Stimulated activated CD4-positive, alpha-beta T cell treated with anti-CD3 and anti-CD28 coated beads, Interleukin-15, amount 100 ng/mL, for 24 hours (primary cell): Measurements from ENCODE around the gene SRRM3.
"Not testable (repeated sequence)": the region's sequence is repeated elsewhere in the genome, so short reads cannot be mapped to it uniquely, and the experiment has no call there.

ENCODE experiments used
- DNase-seq: peaks from one replicate; pipeline ENCODE4 v3.0.0-alpha.2; 2020

The SRRM3 gene

DNA sequence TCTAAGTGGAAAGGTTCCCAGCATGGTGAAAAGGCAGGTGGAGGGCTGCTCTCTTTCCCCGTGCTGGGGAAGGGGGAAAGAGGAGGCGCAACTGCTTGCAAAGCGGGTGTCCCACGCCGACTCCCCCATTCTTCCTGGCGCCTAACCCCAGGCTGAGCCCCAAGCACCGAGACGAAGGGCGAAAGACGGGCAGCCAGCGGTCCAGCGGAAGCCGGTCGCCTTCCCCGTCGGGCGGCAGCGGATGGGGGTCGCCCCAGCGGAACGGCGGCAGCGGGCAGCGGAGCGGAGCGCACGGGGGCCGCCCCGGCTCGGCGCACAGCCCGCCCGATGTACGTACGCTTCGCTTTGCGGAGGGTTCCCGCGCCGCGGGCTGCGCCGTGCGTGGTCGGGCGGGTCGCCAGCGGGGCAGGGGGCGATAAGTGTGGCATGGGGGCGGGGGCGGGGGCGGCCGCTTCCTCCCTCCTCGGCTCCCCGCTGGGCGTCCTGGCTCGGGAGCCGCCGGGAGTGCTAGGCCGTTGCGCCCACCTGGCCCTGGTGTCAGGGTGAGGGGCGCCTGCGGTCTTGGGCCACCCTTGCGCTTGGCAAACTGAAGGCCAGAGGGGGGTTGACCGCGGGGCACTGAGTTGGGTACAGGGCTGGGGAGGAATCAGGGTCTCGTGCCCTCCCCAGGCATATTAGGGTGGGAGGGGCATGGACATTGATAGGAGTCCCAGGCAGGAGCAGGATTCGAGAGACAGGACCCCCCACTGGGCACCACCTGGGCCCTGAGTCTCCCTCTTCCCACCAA is 65.6 kb downstream of the SRRM3 start:
- peak; percentile 20 for DNase-seq

DNA sequence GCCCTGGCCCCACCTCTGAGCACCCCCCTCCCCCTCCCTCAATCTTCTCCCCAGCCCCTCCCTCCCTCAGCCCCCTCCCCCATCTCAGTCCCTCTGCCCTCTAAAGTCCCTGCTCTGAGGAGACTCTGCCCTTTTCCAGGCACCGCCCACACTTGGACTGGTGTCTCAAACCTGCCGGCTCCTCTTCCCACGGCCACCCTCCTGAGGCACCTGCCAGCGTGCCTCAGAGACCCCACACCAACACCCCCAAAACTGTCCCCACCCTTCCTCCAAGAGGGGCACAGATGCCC is 66.1 kb downstream of the SRRM3 start:
- no peak for DNase-seq

DNA sequence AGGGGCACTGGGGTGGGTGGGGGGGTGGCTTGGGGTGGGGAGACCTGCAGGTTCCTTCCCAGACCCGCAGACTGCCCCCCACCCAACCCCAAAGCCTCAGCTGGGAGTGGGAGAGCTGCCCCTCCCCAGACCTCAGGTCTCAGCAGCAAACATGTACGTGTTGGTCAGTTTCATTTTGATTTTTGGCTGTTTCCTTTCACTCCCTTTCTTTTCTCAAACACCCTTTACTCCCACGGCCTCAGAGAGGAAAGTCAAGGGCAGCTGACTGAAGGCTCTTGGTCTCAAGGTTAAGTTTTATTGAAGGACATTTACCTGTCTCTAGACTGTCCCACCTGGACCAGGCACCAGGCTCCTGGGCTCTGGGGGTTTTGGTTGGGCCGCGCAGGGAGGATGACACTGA is 66.7 kb downstream of the SRRM3 start:
- no peak for DNase-seq

DNA sequence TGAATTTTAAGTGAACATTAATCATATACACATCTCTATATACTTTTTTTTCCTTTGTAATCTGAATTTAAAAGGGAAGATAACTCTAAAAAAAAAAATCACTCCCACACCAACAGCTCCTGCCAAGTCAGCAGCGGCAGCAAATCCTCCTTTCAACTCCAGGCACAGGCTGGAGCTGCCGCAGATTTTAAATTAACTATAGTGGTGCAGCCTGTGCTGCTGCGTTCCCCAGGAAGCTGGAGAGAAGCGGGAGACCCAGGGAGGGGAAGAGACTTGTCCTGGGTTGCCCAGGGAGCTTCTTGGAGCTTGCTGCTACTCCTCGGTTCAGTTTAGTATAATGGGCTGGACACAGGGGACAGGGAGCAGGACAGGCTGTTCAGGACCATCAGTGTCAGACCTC is 68.2 kb downstream of the SRRM3 start:
- no peak for DNase-seq

DNA sequence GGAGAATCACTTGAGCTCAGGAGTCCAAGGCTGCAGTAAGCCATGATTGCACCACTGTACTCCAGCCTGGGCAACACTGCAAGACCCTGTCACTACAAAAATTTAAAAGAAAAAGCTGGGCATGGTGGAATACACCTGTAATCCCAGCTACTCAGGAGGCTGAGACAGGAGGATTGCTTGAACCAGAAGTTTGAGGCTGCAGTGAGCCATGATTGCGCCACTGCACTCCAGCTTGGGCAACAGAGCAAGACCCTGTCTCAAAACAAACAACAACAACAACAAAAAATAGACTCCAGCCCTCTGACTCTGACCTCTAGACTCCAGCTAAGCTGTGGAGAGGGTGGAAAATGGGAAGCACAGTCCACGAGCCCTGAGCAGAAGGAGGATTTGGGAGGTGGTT is 69.7 kb downstream of the SRRM3 start:
- not testable (repeated sequence) for DNase-seq

DNA sequence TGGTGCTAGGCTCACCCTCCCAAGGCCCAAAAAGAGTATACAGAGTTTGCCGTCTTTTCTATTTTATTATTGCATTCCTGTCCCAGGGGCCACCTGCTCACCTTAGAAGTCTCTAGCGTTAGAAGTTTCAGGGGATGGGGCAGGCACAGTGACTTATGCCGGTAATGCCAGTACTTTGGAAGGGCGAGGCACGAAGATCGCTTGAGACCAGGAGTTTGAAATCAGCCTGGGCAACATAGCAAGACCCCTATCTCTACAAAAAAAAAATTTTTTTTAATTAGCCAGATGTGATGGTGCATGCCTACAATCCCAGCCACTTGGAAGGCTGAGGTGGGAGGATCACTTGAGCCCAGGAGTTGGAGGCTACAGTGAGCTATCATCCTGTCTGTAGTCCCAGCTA is 70.4 kb downstream of the SRRM3 start:
- no peak for DNase-seq

DNA sequence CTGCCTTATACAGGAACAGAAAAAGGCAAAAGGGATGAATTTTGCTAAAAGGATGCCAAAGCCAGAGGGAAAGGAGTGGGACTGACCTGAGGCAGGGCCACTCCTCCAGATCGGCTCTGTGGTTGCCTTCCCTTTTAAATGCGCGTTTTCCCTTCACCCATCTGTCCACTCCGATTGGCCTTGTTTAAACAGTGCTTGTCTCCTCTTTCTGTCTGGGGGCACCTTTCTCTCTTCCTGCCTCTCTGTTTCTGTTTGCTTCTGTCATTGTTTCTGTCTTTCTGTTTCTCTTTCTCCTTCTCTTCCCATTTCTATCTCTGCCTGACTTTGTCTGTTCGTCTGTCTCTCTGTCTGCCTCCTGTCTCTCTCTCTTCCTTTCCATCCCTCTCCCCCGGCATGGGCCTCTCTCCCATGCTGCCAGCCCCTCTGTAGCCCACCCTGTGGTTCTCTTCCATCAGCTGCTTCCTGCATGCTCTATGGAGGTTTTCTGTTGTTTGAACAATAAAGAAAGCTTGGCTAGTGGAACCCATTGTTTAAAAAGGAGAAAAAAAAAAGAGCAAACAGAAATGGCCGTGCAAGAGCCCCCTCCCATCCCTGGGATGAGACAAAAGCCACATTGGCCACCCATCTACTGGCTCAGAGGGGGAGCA is 71.3 kb downstream of the SRRM3 start:
- no peak for DNase-seq

DNA sequence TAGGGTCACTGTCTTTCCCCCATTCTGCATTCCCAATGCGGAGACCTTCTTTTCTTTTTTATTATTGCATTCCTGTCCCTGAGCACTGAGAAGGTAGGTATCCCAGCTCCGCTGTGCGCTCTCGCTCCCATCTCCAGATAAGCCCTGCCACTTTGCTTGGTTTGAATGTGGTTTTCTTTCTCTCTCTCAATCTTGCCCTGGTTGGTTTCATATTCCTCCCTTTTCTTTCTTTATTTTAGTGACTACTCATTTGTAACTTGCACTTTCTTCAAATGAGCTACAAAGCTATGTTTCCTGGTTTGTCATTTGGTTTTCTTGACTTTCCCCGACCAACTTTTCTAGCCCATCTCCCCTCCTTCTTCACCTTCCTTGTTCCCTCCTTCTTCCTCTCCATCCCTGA is 71.8 kb downstream of the SRRM3 start:
- no peak for DNase-seq

DNA sequence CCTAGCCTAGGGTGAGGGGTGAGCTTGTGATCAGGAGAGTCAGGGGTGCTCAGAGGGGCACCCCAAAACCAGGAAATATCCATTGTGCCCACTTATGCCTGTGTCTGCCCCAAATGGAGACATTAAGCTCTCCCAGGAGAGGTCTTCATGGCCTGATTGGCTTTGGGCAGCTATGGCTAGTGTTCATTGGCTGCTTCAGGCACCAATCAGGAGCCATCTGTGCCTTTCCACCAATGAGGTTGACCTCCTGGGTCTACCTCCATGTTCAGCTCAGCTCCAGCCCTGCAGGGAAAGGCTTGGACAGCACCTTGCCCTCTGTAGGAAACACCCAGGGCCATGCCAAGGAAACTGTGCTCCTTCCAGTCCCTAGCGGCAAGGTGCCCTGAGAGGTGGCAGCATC is 76.8 kb downstream of the SRRM3 start:
- DNase-seq, result no peak

DNA sequence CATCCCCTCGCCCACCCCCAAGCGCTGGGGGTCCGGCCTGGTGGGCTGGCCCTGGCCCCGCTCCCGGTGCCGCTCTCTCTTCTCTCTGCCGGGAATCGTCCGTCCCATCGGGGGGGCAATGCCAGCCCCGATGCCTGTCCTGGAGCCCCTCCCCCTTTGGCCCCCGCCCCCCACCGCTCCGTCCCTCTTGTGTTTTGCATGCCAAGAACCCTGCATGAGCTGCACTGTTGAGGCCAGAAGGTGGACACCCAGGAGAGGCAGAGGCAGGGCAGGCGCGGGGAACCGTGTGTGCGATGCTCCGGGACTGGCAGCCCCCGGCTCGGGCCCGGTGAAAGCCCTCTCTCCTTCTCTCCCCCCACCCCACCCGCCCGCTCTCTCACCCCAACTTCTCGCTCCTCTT is 78.7 kb downstream of the SRRM3 start:
- DNase-seq, result no peak

DNA sequence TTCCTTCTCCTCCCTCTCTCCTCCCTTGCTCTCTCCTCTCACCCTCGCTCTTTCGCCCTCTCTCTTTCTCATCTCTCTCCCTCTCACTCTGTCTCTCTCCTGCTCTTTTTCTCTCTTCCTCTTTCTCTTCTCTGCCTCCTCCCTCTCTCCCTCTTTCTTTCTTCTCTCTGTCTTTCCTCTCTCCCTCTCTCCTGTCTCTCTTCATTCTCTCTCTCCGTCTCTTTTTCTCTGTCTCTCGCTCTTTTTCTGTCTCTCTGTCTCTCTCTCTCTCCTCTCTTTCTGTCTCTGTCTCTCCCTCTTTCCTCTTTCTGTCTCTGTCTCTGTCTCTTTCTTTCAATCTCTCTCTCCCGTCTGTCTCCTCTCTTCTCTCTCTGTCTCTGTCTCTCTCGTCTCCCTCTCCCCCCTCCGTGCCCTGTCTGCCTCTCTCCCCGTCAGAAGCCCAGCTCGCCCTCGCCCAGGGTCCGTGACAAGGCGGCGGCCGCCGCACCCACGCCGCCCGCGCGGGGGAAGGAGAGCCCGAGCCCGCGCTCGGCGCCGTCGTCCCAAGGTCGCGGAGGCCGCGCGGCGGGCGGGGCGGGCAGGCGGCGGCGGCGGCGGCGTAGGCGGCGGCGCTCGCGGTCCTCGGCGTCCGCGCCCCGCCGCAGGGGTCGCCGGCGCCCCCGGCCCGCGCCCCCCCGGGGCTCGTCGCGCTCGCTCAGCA is 79.5 kb downstream of the SRRM3 start:
- DNase-seq, result no peak

DNA sequence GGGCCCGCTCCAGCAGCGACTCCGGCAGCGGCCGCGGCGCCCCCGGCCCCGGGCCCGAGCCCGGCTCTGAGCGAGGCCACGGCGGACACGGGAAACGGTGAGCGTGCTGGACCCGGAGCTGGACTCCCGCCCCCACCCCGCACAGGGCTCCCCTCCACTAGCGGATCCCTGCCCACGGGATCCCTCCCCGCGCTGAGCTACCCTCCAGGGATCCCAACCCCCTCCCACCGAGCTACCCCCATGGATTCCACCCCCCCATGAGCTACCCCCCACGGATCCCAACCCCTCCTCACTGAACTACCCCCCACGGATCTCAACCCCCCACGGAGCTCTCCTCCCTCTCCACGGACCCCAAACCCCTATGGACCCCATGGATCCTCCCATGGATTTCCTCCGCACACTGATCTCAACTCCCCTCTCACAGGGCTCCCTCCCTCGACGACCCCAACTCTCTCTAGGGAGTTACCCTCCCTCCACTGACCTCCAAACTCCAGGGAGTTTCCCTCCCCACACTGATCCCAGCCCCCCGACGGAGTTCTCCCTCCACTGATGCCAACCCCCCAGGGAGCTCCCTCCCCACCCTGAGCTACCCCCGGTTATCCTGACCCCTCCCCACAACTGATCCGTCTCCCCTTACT is 80.1 kb downstream of the SRRM3 start:
- DNase-seq, result no peak

DNA sequence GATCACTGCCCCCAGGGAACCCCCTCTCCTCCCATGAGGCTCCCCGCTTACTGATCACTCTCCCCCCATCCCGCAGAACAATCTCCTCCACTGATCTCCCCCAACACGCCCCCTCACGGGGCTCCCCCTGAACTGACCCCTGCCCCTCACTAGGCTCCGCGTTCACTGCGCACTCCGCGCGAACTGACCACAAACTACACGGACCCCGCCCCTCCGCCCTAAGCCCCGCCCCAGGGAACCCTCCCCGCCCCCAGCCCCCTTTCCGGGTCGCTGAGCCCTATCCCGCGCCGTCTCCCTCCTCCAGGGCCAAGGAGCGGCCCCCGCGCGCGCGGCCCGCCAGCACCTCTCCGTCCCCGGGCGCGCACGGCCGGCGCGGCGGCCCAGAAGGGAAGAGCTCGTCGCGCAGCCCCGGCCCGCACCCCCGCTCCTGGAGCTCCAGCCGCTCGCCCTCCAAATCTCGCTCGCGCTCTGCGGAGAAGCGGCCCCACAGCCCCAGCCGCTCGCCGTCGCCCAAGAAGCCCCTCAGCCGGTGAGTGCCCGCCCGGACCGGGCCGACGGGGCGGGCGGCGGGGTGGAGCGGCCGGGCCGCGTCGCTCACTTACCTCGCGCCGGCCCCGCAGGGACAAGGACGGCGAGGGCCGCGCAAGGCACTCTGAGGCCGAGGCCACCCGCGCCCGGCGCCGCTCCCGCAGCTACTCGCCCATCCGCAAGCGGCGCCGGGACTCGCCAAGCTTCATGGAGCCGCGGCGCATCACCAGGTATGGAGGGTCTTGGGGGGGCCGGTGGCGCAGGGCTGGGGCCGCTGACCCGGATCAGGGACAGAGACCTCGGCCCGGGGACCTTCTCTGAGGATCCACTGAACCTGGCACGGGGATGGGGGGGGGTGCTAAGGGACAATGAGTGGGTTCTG is 80.9 kb downstream of the SRRM3 start:
- no peak for DNase-seq

DNA sequence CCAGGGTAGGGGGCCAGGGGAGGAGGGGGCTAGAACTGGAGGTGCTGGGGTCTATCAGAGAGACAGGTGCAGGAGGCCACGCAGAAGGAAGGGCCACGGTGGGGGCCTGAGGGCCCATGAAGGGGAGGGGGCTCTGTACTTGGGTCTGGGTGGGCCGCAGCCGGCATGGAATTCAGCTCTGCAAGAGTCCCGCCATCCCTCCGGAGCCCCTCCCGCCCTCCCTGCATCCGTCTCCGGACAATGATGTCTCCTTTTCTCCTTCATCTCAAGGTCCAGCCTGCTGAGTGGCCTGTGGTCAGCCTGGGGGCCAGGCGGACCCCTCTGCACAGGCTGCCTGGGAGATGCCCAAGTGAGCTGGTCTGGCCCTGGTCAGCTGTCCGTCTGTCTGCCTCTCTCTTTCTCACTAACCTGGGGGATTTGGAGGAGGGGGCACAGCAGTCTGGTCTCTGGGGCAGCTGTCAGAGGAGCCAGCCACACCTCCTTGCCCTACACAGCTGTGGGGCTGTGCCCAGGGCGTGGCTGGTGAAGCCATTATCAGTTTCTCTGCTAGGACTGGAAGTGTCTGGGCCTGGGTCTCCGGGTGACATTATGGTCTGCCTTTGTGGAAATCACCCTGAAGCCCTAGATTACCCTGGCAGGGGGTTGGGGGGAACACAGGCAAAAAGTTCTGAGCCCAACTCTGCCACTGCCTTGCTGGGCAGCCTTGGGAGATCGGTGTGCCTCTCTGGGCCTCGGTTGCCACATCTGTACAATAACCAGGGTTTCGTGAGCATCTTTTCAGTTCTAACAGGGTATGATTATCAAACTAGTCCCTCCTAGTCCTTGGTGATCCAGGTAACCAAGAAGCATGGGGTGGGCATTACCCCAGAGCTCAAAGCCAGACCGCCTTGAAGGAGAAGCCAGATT is 81.8 kb downstream of the SRRM3 start:
- DNase-seq, result no peak

DNA sequence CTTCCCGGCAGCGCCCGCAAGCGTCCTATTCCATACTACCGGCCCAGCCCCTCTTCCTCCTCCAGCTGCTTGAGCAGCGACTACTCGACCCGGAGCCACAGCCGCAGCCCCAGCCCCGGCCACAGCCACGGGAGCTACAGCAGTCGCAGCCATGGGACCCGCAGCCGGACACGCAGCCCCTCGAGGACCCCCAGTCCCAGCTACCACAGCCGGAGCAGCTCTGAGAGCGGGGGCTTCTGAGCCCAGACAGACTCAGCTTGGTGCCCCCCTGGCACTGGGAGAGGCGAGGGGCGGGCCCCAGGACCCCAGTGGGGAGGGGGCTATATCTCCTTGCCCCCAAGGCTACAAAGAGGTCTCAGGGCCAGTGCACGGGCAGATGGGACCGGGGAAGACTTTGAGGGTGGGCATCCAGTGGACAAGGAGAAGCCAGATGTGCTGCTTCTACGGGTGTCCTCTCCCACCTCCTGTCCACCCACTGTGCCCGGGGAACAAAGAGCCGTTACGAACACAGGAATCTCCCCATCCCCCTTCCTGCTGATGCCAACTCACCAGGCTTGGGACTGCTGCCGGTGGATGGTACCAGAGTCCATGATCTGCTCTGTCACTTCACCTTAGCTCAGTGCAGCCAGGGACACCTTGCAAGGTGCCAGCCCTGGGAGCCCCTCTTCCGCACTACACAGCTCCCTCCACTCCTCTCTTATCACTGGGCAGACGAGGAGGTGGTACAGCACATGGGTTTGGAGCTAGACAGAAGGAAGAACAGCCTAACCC is 84.1 kb downstream of the SRRM3 start:
- DNase-seq, result no peak

DNA sequence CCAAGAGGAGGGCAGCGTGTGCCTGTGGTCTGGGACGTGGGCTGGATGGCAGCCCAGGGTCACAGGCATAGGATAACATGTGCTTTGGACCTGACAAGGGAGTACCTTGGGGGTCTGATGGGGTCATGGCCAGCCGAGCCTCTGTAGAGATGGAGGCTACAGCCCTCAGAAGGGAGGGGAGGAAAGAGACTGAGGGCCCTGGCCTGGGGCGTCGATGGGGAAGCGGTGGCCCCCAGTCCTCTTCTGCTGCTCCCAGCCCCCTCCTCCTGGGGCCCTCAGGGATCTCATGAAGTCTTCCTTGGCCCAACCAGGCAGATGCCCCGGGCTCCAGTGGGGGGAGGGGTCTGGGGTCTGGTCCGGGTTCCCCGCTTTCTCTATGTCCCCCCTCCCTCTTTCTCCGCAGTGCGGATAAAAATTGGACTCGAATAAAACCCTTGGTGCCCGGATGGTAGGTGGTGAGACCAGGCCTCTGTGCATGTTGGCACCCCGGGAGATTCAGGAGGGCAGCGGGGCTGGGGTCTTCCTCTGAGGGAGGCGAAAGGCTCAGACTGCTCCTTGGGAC is 85.2 kb downstream of the SRRM3 start:
- no peak for DNase-seq

DNA sequence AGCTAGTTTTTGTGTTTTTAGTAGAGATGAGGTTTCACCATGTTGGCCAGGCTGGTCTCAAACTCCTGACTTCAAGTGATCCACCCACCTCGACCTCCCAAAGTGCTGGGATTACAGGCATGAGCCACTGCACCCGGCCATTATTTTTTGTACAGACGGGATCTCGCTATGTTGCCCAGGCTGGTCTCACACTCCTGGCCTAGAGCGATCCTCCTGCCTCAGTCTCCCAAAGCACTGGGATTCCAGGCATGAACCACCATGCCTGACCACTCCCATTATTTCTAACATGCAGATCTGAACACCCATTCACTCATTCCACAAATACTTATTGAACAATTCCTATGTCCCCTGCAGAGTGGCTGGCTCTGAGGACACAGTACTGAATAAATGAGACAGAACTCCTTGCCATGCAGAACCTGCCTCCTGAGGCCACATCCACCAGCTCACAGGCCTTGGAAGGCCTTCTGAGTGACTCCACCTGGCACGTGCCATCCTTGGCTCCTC is 89.2 kb downstream of the SRRM3 start:
- not testable (repeated sequence) for DNase-seq

DNA sequence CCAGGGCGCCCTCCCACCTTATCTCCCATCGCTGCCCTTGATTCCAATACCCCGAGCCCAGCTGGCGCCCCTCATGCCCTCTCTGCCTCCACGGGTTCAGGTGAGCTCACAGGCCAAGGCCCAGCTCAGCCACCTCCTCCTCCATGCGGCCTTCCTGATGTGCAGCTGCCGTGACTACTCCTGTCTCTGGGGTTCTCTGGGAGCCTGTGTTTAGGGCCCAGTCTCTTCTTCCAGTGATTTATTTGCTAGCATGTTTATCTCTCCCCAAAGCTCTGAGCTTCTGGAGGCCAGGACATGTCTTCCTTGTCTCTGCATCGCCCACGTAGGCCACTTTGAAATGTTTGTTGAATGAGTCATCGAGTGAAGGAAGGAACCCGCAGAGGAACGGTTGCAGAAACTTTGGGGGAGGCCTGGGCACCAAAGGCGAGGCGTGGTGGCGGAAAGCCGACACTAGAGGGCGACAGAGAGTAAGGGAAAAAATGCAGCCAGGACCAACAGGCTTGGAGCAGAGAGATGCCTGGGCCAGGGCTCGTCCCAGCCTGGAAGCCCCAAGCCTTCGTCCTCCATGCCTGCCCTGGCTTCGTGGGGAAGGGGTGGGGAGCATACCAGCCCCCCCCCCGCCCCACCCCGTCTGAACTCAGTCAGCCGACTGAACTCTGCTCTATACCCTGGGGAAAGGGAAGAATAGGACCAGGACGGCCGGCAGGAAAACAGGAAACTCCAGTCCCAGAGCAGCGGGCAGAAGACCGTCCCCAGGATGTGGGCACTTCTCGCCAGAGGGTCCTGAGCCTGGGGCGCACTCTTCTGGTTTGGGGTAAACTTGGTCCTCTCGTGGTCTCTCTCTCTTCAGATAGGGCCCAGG is 89.9 kb downstream of the SRRM3 start:
- peak; percentile 93 for DNase-seq

DNA sequence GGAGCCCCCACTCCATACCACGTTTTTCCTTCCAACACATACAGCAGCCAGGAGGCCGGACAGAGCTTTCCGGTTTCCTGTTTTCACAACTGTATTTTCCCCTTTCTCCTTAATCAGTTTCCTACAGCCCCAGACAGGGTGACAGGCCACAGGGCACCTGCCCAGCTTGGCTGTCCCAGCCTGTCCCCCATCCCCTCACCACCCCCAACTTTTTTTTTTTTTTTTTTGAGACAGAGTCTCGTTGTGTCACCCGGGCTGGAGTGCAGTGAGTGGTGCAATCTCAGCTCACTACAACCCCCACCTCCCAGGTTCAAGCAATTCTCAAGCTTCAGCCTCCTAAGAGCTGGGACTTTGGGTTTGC is 90.5 kb downstream of the SRRM3 start:
- DNase-seq, result no peak
